ENCODE results near the gene REPS1. TPM values are rescaled to one million over a fixed set of nuclear protein-coding genes. Genes with fewer than 3 reads are reported as not detected.

Gene REPS1
- total RNA-seq, 2 experiments from 2014 or later, result 40.0 to 53.9 TPM

GRCh38 chr6:138856654-138857053, 131.4 kb downstream of the REPS1 start:
- CTCF ChIA-PET (ENCODE audit: unreplicated experiment), result no interaction called here
- Histone ChIP-seq H2AFZ (ENCODE audit: low read length) (no peak overlapping the region), H3K4me2 (ENCODE audit: low read length) (no peak overlapping the region), H3K4me1 (ENCODE audit: insufficient read depth, low read length, poor library complexity, severe bottlenecking) (no peaks in the 10 kb centered on the region), H3K4me3 (ENCODE audit: low read depth, low read length, poor library complexity, severe bottlenecking) (no peak overlapping the region), H3K9me3 (ENCODE audit: low read length) (no peaks in the 10 kb centered on the region), H3K27ac (ENCODE audit: low read depth, low read length, poor library complexity, severe bottlenecking) (no peak overlapping the region), H3K36me3 (ENCODE audit: insufficient read depth, low read length) (no peaks in the 10 kb centered on the region), H3K79me2 (ENCODE audit: insufficient read depth, low read depth, low read length) (no peaks in the 10 kb centered on the region), H3K9me2 (ENCODE audit: insufficient read depth, low read length) (no peaks in the 10 kb centered on the region), H4K20me1 (ENCODE audit: insufficient read depth, low read length) (no peaks in the 10 kb centered on the region)
- BruUV-seq (replicated peaks), result no TSS peak
- TF ChIP-seq EZH2phosphoT487 (IDR thresholded peaks at IDR 0.05; ENCODE audit: borderline replicate concordance, low read depth, low read length) (no peak), CTCF (conservative IDR thresholded peaks at IDR 0.05; ENCODE audit: low read length) (no peak)
- POLR2A ChIA-PET, result no interaction called here
- intact Hi-C loops (cut with micrococcal nuclease; ENCODE audit: unreplicated experiment), result no loop called here
- no peak for DNase-seq (ENCODE audit: low spot score)

Other genes with a start within 250 kb of the REPS1 start
- 11.0 and 13.5 TPM in 2 replicates for gene CCDC28A, start 214.5 kb downstream of the REPS1 start, total RNA-seq (2014; rRNA removed; shearing (Covaris generic))
- gene CCDC28A, start 214.5 kb downstream of the REPS1 start, total RNA-seq (2022), result 20.9 and 22.4 TPM in 2 replicates
- gene ECT2L, start 192.2 kb downstream of the REPS1 start, total RNA-seq (2014; rRNA removed; shearing (Covaris generic)), result not detected in 2 replicates
- not detected in 2 replicates for gene ECT2L, start 192.2 kb downstream of the REPS1 start, total RNA-seq (2022)
- gene ABRACL, start 40.5 kb upstream of the REPS1 start, total RNA-seq (2014; rRNA removed; shearing (Covaris generic)), result 69.7 and 70.1 TPM in 2 replicates
- gene ABRACL, start 40.5 kb upstream of the REPS1 start, total RNA-seq (2022), result 56.0 and 73.5 TPM in 2 replicates
- gene HECA, start 146.8 kb upstream of the REPS1 start, total RNA-seq (2014; rRNA removed; shearing (Covaris generic)), result 15.7 and 21.9 TPM in 2 replicates
- 23.3 and 27.3 TPM in 2 replicates for gene HECA, start 146.8 kb upstream of the REPS1 start, total RNA-seq (2022)

Data from OCI-LY7 (cell line).